ENCODE results near the gene JAKMIP2. TPM values are rescaled to one million over a fixed set of nuclear protein-coding genes. Genes with fewer than 3 reads are reported as not detected.

The JAKMIP2 gene
- total RNA-seq, 3 donors from 2014 or later (not counting 1 experiment from before 2014, with no cell fraction given): 12.2 to 16.1 (median 14.9) TPM

DNA sequence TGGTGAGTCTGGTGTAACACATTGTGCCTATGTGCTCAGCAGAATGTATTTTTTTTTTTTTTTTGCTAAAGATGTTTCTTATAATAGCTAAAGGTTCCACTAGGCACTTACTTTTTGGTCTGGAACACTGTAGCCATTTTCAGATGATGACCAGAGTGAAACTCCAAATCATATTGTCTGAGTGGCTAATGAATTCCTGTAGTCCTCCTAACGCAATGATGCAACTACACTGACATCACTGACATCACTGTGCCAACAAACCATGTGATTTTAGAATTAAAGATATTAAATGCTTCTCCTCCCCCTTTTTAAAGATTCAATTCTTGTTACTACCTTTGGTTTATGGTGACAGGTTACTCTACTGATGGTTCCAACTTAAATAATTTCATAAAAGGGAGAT is 28.8 kb downstream of the JAKMIP2 start:
- H3K36me3 Mint-ChIP-seq: no peaks in the 10 kb centered on the region
- no peak overlapping the region for H3K27ac Mint-ChIP-seq
- H3K4me3 ChIP-seq (ENCODE audit: low read length): no peak overlapping the region
- no peaks in the 10 kb centered on the region for H3K9me3 ChIP-seq (ENCODE audit: control insufficient read depth, insufficient read depth, low read length)
- H3K27ac ChIP-seq (ENCODE audit: low read length): no peak overlapping the region
- H3K36me3 ChIP-seq (ENCODE audit: control insufficient read depth, insufficient read depth, low read length): no peaks in the 10 kb centered on the region
- H3K27me3 Mint-ChIP-seq (ENCODE audit: low read depth in 2 of 2): no peaks in the 10 kb centered on the region
- no peaks in the 10 kb centered on the region for H3K9me3 Mint-ChIP-seq
- TF ChIP-seq, protein P1, sequence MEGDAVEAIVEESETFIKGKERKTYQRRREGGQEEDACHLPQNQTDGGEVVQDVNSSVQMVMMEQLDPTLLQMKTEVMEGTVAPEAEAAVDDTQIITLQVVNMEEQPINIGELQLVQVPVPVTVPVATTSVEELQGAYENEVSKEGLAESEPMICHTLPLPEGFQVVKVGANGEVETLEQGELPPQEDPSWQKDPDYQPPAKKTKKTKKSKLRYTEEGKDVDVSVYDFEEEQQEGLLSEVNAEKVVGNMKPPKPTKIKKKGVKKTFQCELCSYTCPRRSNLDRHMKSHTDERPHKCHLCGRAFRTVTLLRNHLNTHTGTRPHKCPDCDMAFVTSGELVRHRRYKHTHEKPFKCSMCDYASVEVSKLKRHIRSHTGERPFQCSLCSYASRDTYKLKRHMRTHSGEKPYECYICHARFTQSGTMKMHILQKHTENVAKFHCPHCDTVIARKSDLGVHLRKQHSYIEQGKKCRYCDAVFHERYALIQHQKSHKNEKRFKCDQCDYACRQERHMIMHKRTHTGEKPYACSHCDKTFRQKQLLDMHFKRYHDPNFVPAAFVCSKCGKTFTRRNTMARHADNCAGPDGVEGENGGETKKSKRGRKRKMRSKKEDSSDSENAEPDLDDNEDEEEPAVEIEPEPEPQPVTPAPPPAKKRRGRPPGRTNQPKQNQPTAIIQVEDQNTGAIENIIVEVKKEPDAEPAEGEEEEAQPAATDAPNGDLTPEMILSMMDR (IDR thresholded peaks at IDR 0.05): no peak
- 100% methylated on average over 1 of the region's 1 CpG for WGBS (ENCODE audit: insufficient coverage)
- DNase-seq (no peak), ATAC-seq (no peak)
- no peak overlapping the region for H3K4me3 Mint-ChIP-seq
- intact Hi-C loops (cut with micrococcal nuclease): no loop called here
- no peaks in the 10 kb centered on the region for H3K27me3 ChIP-seq (ENCODE audit: control insufficient read depth, insufficient read depth, low read length)
- H3K4me1 Mint-ChIP-seq: peaks cover 33 to 34% of the 10 kb centered on the region in 2 donors
- no peaks in the 10 kb centered on the region for H3K4me1 ChIP-seq (ENCODE audit: control insufficient read depth, insufficient read depth, low read length)

DNA sequence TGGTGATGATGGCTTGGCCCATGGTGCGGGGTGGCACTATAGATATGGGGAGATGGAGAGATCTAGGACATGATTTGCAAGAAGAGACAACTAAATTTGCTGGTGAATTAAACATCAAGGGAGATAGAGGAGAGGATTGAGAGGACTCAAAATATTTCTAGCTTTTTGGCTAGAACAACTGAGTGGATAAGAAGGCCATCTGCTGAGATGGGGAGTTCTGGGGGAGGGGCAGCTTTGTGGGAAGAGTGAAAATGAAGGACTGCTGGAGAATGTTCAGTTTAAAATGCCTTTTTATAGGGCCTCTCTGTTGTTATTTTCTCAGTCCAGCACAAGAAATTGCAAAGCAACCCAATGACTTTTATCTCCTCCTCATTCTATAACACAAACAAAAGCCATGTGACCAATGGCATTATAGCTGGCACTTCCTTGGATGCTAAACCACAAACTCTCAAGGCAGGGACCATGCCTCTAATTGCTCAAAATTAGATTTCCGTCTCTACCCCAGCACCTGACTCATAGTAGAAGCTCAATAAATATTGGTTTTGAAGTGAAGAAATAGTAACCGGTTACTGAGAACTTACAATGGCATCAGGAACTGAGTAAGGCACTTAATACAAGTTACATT is 29.8 kb downstream of the JAKMIP2 start:
- Mint-ChIP-seq H3K27me3 (ENCODE audit: low read depth in 2 of 2) (no peaks in the 10 kb centered on the region), H3K9me3 (no peaks in the 10 kb centered on the region), H3K4me1 (peaks cover 37 to 39% of the 10 kb centered on the region in 2 donors), H3K4me3 (no peak overlapping the region), H3K36me3 (no peaks in the 10 kb centered on the region), H3K27ac (no peak overlapping the region)
- WGBS (ENCODE audit: insufficient coverage): 100% methylated on average over 1 of the region's 3 CpGs
- Histone ChIP-seq H3K9me3 (ENCODE audit: control insufficient read depth, insufficient read depth, low read length) (no peaks in the 10 kb centered on the region), H3K4me1 (ENCODE audit: control insufficient read depth, insufficient read depth, low read length) (no peaks in the 10 kb centered on the region), H3K4me3 (ENCODE audit: low read length) (no peak overlapping the region), H3K27ac (ENCODE audit: low read length) (no peak overlapping the region), H3K36me3 (ENCODE audit: control insufficient read depth, insufficient read depth, low read length) (no peaks in the 10 kb centered on the region), H3K27me3 (ENCODE audit: control insufficient read depth, insufficient read depth, low read length) (no peaks in the 10 kb centered on the region)
- TF ChIP-seq, protein P1 (IDR thresholded peaks at IDR 0.05): no peak
- intact Hi-C loops (cut with micrococcal nuclease): no loop called here
- DNase-seq (no peak), ATAC-seq (no peak)

DNA sequence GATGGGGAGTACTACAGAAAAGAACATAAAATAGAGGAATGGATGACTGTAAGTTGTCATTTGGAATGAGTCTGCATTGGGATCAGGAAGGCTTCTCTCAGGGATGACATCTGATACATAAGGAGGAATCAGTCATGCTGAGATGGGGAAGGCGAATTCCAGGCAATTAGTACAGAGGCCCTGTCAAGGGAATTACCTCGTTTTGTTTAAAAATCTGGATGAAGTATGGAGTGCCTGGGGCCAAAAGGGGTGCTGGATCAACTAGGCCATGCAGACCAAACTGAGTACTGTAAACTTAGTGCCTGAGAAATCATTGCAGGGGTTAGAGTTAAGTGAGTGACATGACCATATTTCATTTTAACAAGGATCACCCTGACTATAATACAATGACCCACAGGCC is 30.5 kb downstream of the JAKMIP2 start:
- Histone ChIP-seq H3K4me3 (ENCODE audit: low read length) (no peak overlapping the region), H3K4me1 (ENCODE audit: control insufficient read depth, insufficient read depth, low read length) (no peaks in the 10 kb centered on the region), H3K9me3 (ENCODE audit: control insufficient read depth, insufficient read depth, low read length) (no peaks in the 10 kb centered on the region), H3K27me3 (ENCODE audit: control insufficient read depth, insufficient read depth, low read length) (no peaks in the 10 kb centered on the region), H3K27ac (ENCODE audit: low read length) (no peak overlapping the region), H3K36me3 (ENCODE audit: control insufficient read depth, insufficient read depth, low read length) (no peaks in the 10 kb centered on the region)
- H3K9me3 Mint-ChIP-seq: no peaks in the 10 kb centered on the region
- peaks cover 43 to 44% of the 10 kb centered on the region in 2 donors for H3K4me1 Mint-ChIP-seq
- intact Hi-C loops (cut with micrococcal nuclease): no loop called here
- DNase-seq (no peak), ATAC-seq (no peak)
- H3K27ac Mint-ChIP-seq: no peak overlapping the region
- 92% methylated on average over 2 of the region's 2 CpGs for WGBS (ENCODE audit: insufficient coverage)
- H3K27me3 Mint-ChIP-seq (ENCODE audit: low read depth in 2 of 2): no peaks in the 10 kb centered on the region
- H3K4me3 Mint-ChIP-seq: no peak overlapping the region
- TF ChIP-seq, protein P1 (IDR thresholded peaks at IDR 0.05): no peak
- H3K36me3 Mint-ChIP-seq: no peaks in the 10 kb centered on the region
